22Rv1 (cell line): ENCODE data around the gene KCNIP1.

Source experiments
- ZFX ChIP-seq: fragments of 450-650 bp; IDR thresholded peaks from 2 replicates; pipeline ENCODE4 v1.6.1; 2017; ENCODE audit warnings: antibody characterized with exemption, borderline replicate concordance
- TF ChIP-seq, protein P1 (sequence below): fragments of 450-650 bp; IDR thresholded peaks from 2 replicates; pipeline ENCODE4 v1.5.1; 2017; ENCODE audit warnings: mild to moderate bottlenecking

DNA sequence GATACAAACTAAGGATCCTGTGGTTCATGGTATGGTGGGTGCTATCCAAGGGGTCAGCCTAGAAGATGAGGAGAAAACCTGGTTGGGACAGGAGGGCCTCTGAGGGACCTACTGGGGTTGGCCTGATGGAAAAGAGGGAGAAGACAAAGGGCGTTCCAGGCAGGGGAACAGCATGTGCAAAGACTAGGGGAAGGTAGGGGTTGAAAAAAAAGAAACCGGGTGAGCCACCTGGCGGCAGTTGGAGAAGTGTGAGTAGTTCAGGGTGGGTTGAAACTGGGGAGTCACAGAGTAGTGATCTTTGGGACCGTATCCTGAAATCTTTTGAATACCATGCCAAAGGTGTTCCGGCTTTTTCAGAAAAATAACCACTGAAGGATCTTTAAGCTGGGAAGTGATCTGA is 271.0 kb downstream of the KCNIP1 start:
- TF ChIP-seq, protein P1, sequence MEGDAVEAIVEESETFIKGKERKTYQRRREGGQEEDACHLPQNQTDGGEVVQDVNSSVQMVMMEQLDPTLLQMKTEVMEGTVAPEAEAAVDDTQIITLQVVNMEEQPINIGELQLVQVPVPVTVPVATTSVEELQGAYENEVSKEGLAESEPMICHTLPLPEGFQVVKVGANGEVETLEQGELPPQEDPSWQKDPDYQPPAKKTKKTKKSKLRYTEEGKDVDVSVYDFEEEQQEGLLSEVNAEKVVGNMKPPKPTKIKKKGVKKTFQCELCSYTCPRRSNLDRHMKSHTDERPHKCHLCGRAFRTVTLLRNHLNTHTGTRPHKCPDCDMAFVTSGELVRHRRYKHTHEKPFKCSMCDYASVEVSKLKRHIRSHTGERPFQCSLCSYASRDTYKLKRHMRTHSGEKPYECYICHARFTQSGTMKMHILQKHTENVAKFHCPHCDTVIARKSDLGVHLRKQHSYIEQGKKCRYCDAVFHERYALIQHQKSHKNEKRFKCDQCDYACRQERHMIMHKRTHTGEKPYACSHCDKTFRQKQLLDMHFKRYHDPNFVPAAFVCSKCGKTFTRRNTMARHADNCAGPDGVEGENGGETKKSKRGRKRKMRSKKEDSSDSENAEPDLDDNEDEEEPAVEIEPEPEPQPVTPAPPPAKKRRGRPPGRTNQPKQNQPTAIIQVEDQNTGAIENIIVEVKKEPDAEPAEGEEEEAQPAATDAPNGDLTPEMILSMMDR, result no peak
- no peak for TF ChIP-seq ZFX
